Liver (tissue), 9 donors: ENCODE measurements around the gene TAS2R13. TPM values are rescaled to one million over a fixed set of nuclear protein-coding genes. Genes with fewer than 3 reads are reported as not detected.

ENCODE experiments used
- DNase-seq: peaks from one replicate; pipeline ENCODE4 v3.0.0-alpha.2; 2017; ENCODE audit warnings: low spot score
- H3K27ac ChIP-seq, 2 donors: one replicate each; pipeline ENCODE4 v1.7.0; 2013; ENCODE audit warnings: inconsistent platforms in 2 of 2, low read length in 2 of 2, control low read depth in 1 of 2, low read depth in 1 of 2, mild to moderate bottlenecking in 1 of 2
- H3K27me3 ChIP-seq, 4 donors: one replicate each; pipeline versions ENCODE4 v1.6.1 to v1.7.0; 2013; ENCODE audit warnings: low read length in 3 of 4, inconsistent platforms in 1 of 4, mild to moderate bottlenecking in 1 of 4, moderate library complexity in 1 of 4; ENCODE audit not compliant: control insufficient read depth in 4 of 4, insufficient read depth in 4 of 4
- H3K36me3 ChIP-seq, 4 donors: one replicate each; pipeline versions ENCODE4 v1.6.1 to v1.7.0; 2013; ENCODE audit warnings: low read length in 3 of 4, mild to moderate bottlenecking in 3 of 4, low read depth in 1 of 4, moderate library complexity in 1 of 4; ENCODE audit not compliant: control insufficient read depth in 4 of 4, insufficient read depth in 3 of 4
- H3K4me1 ChIP-seq, 4 donors: one replicate each; pipeline versions ENCODE4 v1.6.1 to v1.7.0; 2013; ENCODE audit warnings: low read length in 3 of 4, mild to moderate bottlenecking in 3 of 4, moderate library complexity in 1 of 4; ENCODE audit not compliant: control insufficient read depth in 4 of 4, insufficient read depth in 4 of 4
- H3K4me3 ChIP-seq, 3 donors: one replicate each; pipeline versions ENCODE4 v1.6.1 to v1.7.0; 2013; ENCODE audit warnings: low read length in 3 of 3, control low read depth in 1 of 3, low read depth in 1 of 3, mild to moderate bottlenecking in 1 of 3
- H3K9ac ChIP-seq, 2 donors: one replicate each; pipeline ENCODE4 v1.7.0; 2013; ENCODE audit warnings: low read length in 2 of 2, mild to moderate bottlenecking in 2 of 2, moderate library complexity in 2 of 2, control low read depth in 1 of 2, low read depth in 1 of 2
- H3K9me3 ChIP-seq, 4 donors: one replicate each; pipeline versions ENCODE4 v1.6.1 to v1.7.0; 2013; ENCODE audit warnings: low read length in 3 of 4; ENCODE audit not compliant: control insufficient read depth in 4 of 4
- EGR1 ChIP-seq, 2 donors: IDR thresholded peaks; 2 replicates each; pipeline ENCODE4 v1.6.1; 2016 to 2018; ENCODE audit warnings: antibody characterized with exemption in 2 of 2, low read depth in 2 of 2
- FOXA1 ChIP-seq: IDR thresholded peaks from 2 replicates; pipeline ENCODE4 v1.6.1; 2016; ENCODE audit warnings: antibody characterized with exemption
- FOXA2 ChIP-seq: IDR thresholded peaks from 2 replicates; pipeline ENCODE4 v1.6.1; 2016; ENCODE audit warnings: antibody characterized with exemption
- GABPA ChIP-seq, 2 donors: IDR thresholded peaks in 1 of 2; conservative IDR thresholded peaks in 1 of 2; 2 replicates each; pipeline ENCODE4 v1.6.1; 2016; ENCODE audit warnings: antibody characterized with exemption in 2 of 2, mild to moderate bottlenecking in 1 of 2, moderate library complexity in 1 of 2
- HNF4A ChIP-seq, 2 donors: conservative IDR thresholded peaks; 2 replicates each; pipeline ENCODE4 v1.6.1; 2016; ENCODE audit warnings: antibody characterized with exemption in 2 of 2, mild to moderate bottlenecking in 2 of 2
- HNF4G ChIP-seq: IDR thresholded peaks from 2 replicates; pipeline ENCODE4 v1.6.1; 2016; ENCODE audit warnings: antibody characterized with exemption
- JUND ChIP-seq, 2 donors: IDR thresholded peaks; 2 replicates each; pipeline ENCODE4 v1.6.1; 2016; ENCODE audit warnings: antibody characterized with exemption in 2 of 2
- RAD21 ChIP-seq, 2 donors: IDR thresholded peaks; 2 replicates each; pipeline ENCODE4 v1.6.1; 2016; ENCODE audit warnings: antibody characterized with exemption in 2 of 2, mild to moderate bottlenecking in 2 of 2
- RXRA ChIP-seq, 2 donors: IDR thresholded peaks; 2 replicates each; pipeline ENCODE4 v1.6.1; 2017 to 2018; ENCODE audit warnings: antibody characterized with exemption in 2 of 2, mild to moderate bottlenecking in 1 of 2
- SP1 ChIP-seq: IDR thresholded peaks from 2 replicates; pipeline ENCODE4 v1.6.1; 2018; ENCODE audit warnings: antibody characterized with exemption, mild to moderate bottlenecking
- TAF1 ChIP-seq: conservative IDR thresholded peaks from 2 replicates; pipeline ENCODE4 v1.6.1; 2016; ENCODE audit warnings: antibody characterized with exemption, mild to moderate bottlenecking
- YY1 ChIP-seq: IDR thresholded peaks from 2 replicates; pipeline ENCODE4 v1.6.1; 2016; ENCODE audit warnings: antibody characterized with exemption, mild to moderate bottlenecking
- WGBS: extraction: QIAGEN DNeasy Blood & Tissue Kit; methylation state at CpG from one replicate; pipeline ENCODE4 v1.1.7; 2013; 5-methylcytosine and 5-hydroxymethylcytosine counted together
- polyA plus RNA-seq, 2 donors: library from polyadenylated mRNA; stranded (reverse) in 1 of 2; unstranded in 1 of 2; fragments of 200-250 nt in 1 of 2; fragments of >200 nt in 1 of 2; fragmentation: Nextera tagmentation in 1 of 2; extraction: Ambion mirVana in 1 of 2; gene quantifications; one replicate each; pipeline versions ENCODE4 v1.2.1 to v1.2.3, GENCODE V29; 2013 to 2015
- total RNA-seq, 2 donors: library from RNA; depleted of rRNA; stranded (reverse); fragments of >200 nt; gene quantifications; one replicate each; pipeline ENCODE4 v1.2.3, GENCODE V29; 2014
- TF ChIP-seq, protein P1 (sequence below): IDR thresholded peaks from 2 replicates; pipeline ENCODE4 v1.6.1; 2016; ENCODE audit warnings: antibody characterized with exemption, mild to moderate bottlenecking
- TF ChIP-seq, protein P2 (sequence below): IDR thresholded peaks from 2 replicates; pipeline ENCODE4 v1.6.1; 2016; ENCODE audit warnings: antibody characterized with exemption
- TF ChIP-seq, protein P3 (sequence below): IDR thresholded peaks from 2 replicates; pipeline ENCODE4 v1.6.1; 2016; ENCODE audit warnings: antibody characterized with exemption
- donor health status: healthy.
- donor health status: healthy.
- donor health status: healthy.
- donor health status: healthy.
- donor health status: healthy.

The TAS2R13 gene
- total and polyA plus RNA-seq, 4 donors: 0.10 to 6.2 (median 0.51) TPM; not detected in 1

GRCh38 chr12:10928746-10929286 lies 19.5 kb upstream of the TAS2R13 start, which contains the start of gene PRH2:
PRH2 (plus strand) TSS chr12:10929236; CDS start chr12:10929274, 38 bp downstream.
- Histone ChIP-seq H3K9me3 (no peaks in the 10 kb centered on the region), H3K27me3 (no peaks in the 10 kb centered on the region), H3K27ac (no peak within 1 kb of the TSS), H3K36me3 (no peaks in the 10 kb centered on the region), H3K9ac (no peak within 1 kb of the TSS), H3K4me3 (no peak within 1 kb of the TSS), H3K4me1 (peaks cover 0 to 7% (median 3%) of the 10 kb centered on the region in 4 donors)
- no peak for TF ChIP-seq HNF4G
- peak; percentile 53 to 61 for TF ChIP-seq HNF4A (conservative IDR thresholded peaks at IDR 0.05)
- TF ChIP-seq, protein P1, sequence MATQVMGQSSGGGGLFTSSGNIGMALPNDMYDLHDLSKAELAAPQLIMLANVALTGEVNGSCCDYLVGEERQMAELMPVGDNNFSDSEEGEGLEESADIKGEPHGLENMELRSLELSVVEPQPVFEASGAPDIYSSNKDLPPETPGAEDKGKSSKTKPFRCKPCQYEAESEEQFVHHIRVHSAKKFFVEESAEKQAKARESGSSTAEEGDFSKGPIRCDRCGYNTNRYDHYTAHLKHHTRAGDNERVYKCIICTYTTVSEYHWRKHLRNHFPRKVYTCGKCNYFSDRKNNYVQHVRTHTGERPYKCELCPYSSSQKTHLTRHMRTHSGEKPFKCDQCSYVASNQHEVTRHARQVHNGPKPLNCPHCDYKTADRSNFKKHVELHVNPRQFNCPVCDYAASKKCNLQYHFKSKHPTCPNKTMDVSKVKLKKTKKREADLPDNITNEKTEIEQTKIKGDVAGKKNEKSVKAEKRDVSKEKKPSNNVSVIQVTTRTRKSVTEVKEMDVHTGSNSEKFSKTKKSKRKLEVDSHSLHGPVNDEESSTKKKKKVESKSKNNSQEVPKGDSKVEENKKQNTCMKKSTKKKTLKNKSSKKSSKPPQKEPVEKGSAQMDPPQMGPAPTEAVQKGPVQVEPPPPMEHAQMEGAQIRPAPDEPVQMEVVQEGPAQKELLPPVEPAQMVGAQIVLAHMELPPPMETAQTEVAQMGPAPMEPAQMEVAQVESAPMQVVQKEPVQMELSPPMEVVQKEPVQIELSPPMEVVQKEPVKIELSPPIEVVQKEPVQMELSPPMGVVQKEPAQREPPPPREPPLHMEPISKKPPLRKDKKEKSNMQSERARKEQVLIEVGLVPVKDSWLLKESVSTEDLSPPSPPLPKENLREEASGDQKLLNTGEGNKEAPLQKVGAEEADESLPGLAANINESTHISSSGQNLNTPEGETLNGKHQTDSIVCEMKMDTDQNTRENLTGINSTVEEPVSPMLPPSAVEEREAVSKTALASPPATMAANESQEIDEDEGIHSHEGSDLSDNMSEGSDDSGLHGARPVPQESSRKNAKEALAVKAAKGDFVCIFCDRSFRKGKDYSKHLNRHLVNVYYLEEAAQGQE: no peak
- TF ChIP-seq EGR1 (IDR thresholded peaks at IDR 0.05; ENCODE audit: low read depth in 2 of 2): peak in 1 of 2 donors; percentile 28
- peak in 1 of 2 donors; percentile 13 for TF ChIP-seq RAD21 (IDR thresholded peaks at IDR 0.05)
- TF ChIP-seq SP1: peak; percentile 48
- 74% methylated on average over 5 of the region's 5 CpGs for WGBS
- DNase-seq: no peak

DNA sequence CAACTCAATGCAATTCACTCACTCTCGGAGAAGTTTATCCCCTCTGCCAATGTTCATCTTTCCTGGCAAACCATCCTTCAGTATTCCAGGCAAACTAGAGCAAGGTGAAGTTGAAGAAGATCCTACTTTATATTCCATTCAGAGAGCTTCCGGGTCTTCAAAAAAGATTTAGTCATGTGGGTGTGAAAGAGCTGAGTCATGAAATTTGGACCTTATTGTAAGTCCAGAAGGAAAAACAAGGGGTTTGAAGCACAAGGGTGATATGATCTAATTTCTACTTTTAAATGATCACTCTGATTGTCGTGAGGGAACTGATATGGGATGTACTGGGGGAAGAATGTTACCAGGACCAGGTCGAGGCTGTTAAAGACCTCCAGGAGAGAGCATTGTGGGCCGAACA lies 16.9 kb upstream of the TAS2R13 start:
- Histone ChIP-seq H3K27ac (no peak overlapping the region), H3K9ac (no peak overlapping the region), H3K9me3 (no peaks in the 10 kb centered on the region), H3K27me3 (no peaks in the 10 kb centered on the region), H3K36me3 (no peaks in the 10 kb centered on the region), H3K4me1 (peaks cover 0 to 7% (median 3%) of the 10 kb centered on the region in 4 donors), H3K4me3 (no peak overlapping the region)
- TF ChIP-seq, protein P2, sequence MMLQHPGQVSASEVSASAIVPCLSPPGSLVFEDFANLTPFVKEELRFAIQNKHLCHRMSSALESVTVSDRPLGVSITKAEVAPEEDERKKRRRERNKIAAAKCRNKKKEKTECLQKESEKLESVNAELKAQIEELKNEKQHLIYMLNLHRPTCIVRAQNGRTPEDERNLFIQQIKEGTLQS: no peak
- TF ChIP-seq TAF1 (no peak), SP1 (no peak), YY1 (no peak), RXRA (IDR thresholded peaks at IDR 0.05) (no peak), GABPA (IDR thresholded peaks at IDR 0.05 in 1 of 2, conservative IDR thresholded peaks at IDR 0.05 in 1 of 2) (no peak), FOXA2 (no peak), EGR1 (IDR thresholded peaks at IDR 0.05; ENCODE audit: low read depth in 2 of 2) (no peak), JUND (IDR thresholded peaks at IDR 0.05) (no peak), RAD21 (IDR thresholded peaks at IDR 0.05) (no peak), FOXA1 (no peak), HNF4G (no peak)
- TF ChIP-seq, protein P1: no peak
- TF ChIP-seq, protein P3, sequence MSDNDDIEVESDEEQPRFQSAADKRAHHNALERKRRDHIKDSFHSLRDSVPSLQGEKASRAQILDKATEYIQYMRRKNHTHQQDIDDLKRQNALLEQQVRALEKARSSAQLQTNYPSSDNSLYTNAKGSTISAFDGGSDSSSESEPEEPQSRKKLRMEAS: no peak
- DNase-seq: no peak
- WGBS: 96% methylated on average over 5 of the region's 5 CpGs
